ENCODE results near the gene C20orf144.

The C20orf144 gene

DNA sequence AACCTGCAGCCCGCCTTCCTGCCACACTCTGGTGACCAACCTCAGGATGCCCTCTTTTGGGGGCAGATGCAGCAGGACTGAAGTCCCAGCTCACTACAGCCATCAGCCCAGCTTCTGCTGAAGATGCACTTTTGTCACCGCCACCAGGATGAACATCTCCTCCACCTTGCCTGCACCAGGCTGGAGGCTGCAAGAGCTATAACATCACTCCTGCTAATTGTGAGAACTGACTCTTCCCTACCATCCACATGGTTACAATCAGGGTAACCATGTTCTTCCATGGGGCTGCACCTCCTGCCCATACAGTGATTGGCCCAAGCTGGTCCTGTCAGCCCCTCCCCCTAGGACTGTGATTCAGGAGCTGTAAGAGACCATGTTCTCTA is 2.6 kb downstream of the C20orf144 start:
- Mint-ChIP-seq H3K9me3 (no peaks in the 10 kb centered on the region), H3K27ac (peak overlapping the region; percentile 72)

DNA sequence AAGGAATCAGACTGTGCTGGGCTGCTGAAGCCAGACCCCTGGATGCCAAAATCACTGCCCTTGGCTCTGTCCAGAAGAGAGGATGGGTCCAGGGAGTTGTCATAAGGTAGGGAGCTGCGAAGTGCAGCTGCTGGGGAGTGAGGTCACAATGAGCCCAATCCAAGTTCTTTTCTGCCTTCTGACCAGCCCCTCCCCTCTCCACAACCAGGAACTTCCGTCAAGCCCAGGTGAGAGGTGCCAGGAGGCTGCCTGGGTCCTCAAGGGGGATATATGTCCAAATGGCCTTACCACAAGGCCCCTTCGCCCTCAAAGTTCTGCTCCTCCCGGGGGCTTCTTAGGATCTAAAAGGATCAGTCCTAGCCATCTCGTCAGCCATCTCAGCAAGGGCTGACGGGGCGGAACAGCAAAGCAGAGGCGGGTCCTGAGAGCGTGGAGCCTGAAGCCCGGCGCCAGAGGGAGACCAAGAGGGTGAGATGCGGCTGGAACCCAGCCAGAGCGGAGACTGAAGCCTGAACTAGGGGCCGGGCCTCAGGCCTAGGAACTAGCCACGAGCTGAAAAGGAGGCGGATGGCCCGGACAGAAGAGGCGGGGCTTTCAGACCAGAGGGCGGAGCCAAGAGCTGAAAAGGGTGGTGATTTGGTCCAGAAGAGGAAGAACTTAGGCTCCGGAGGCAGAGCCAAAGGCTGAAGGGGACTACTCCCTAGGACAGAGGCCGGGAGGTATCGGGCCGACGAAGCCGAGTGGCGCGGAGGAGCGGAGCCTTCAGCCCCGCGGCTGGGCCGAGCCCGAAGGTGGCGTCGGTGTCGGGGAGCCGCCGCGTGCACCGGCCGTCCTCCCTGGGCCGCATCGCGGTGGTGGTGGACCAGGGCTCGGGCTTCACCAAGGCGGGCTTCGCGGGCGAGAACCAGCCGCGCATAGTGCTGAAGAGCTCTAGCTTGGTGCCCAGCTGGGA is 4.4 kb downstream of the C20orf144 start, which contains the start of gene ACTL10:
TSS of gene ACTL10 (plus strand) at position 651 of the 952 bp plus-strand sequence. CDS start 555 bp downstream, outside the sequence.
- Mint-ChIP-seq H3K27ac (peak within 1 kb of the TSS; percentile 68), H3K4me1 (peaks cover 32% of the 10 kb centered on the region), H3K27me3 (ENCODE audit: low read depth, poor library complexity) (no peaks in the 10 kb centered on the region), H3K9me3 (no peaks in the 10 kb centered on the region), H3K36me3 (ENCODE audit: low read depth) (peaks cover 14% of the 10 kb centered on the region), H3K4me3 (peak within 1 kb of the TSS; percentile 84)
- peak; percentile 85 for DNase-seq
- no peak for TF ChIP-seq CTCF (IDR thresholded peaks at IDR 0.05)

More for the DNA sequence above, 2.6 kb downstream of the C20orf144 start:
- Mint-ChIP-seq H3K4me3 (peak overlapping the region; percentile 83), H3K36me3 (ENCODE audit: low read depth) (peaks cover 14% of the 10 kb centered on the region), H3K27me3 (ENCODE audit: low read depth, poor library complexity) (no peaks in the 10 kb centered on the region), H3K4me1 (peaks cover 32% of the 10 kb centered on the region)
- no peak for TF ChIP-seq CTCF (IDR thresholded peaks at IDR 0.05)
- no peak for DNase-seq

DNA sequence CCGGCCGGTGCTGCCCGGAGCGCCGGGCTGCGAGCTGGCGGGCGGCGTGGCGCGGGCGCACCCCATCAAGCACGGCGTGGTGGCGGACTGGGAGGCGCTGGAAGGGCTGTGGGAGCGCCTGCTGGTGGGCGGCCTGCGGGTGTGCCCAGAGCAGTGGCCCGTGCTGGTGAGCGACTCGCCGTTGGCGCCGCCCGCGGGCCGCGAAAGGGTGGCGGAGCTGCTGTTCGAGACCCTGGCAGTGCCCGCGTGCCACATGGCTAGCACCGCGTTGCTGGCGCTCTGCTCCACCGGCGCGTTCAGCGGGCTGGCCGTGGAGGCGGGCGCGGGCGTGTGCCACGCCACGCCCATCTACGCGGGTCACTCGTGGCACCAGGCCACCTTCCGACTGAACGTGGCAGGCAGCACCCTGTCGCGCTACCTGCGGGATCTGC is 5.1 kb downstream of the C20orf144 start:
- H3K4me1 Mint-ChIP-seq: peaks cover 36% of the 10 kb centered on the region
- no peak overlapping the region for H3K4me3 Mint-ChIP-seq
- H3K27me3 Mint-ChIP-seq (ENCODE audit: low read depth, poor library complexity): no peaks in the 10 kb centered on the region
- no peak overlapping the region for H3K27ac Mint-ChIP-seq
- no peak for TF ChIP-seq CTCF (IDR thresholded peaks at IDR 0.05)
- peaks cover 18% of the 10 kb centered on the region for H3K36me3 Mint-ChIP-seq (ENCODE audit: low read depth)
- no peaks in the 10 kb centered on the region for H3K9me3 Mint-ChIP-seq
- peak; percentile 26 for DNase-seq

GRCh38 chr20:33667676-33668465 is 5.7 kb downstream of the C20orf144 start:
- peak; percentile 65 for TF ChIP-seq CTCF (IDR thresholded peaks at IDR 0.05)
- peaks cover 38% of the 10 kb centered on the region for H3K4me1 Mint-ChIP-seq
- peaks cover 18% of the 10 kb centered on the region for H3K36me3 Mint-ChIP-seq (ENCODE audit: low read depth)
- no peaks in the 10 kb centered on the region for H3K9me3 Mint-ChIP-seq
- DNase-seq: peak; percentile 76
- H3K27ac Mint-ChIP-seq: no peak overlapping the region
- H3K27me3 Mint-ChIP-seq (ENCODE audit: low read depth, poor library complexity): no peaks in the 10 kb centered on the region
- H3K4me3 Mint-ChIP-seq: no peak overlapping the region

GRCh38 chr20:33668466-33669155 is 6.5 kb downstream of the C20orf144 start:
- no peaks in the 10 kb centered on the region for H3K9me3 Mint-ChIP-seq
- TF ChIP-seq CTCF (IDR thresholded peaks at IDR 0.05): no peak
- peak overlapping the region; percentile 59 for H3K27ac Mint-ChIP-seq
- H3K27me3 Mint-ChIP-seq (ENCODE audit: low read depth, poor library complexity): no peaks in the 10 kb centered on the region
- H3K4me1 Mint-ChIP-seq: peaks cover 44% of the 10 kb centered on the region
- peaks cover 18% of the 10 kb centered on the region for H3K36me3 Mint-ChIP-seq (ENCODE audit: low read depth)
- DNase-seq: no peak
- H3K4me3 Mint-ChIP-seq: no peak overlapping the region

Measured in nephron progenitor cell (in vitro differentiated cells).